ENCODE results near the gene CRELD2. TPM values are rescaled to one million over a fixed set of nuclear protein-coding genes. Genes with fewer than 3 reads are reported as not detected.
"Not testable (repeated sequence)": the region's sequence is repeated elsewhere in the genome, so short reads cannot be mapped to it uniquely, and the experiment has no call there.

CRELD2 gene
- total RNA-seq, 3 donors from 2014 or later, result 27.6 to 57.6 (median 32.2) TPM

GRCh38 chr22:49943771-49944398 is 25.5 kb downstream of the CRELD2 start:
- Histone ChIP-seq H3K36me3 (ENCODE audit: low read depth) (no peaks in the 10 kb centered on the region), H3K4me3 (no peak overlapping the region), H3K4me1 (ENCODE audit: low read depth) (peaks cover 12% of the 10 kb centered on the region), H3K9me3 (no peaks in the 10 kb centered on the region)
- no peak for ATAC-seq
- DNase-seq, result no peak
- TF ChIP-seq, protein P1, sequence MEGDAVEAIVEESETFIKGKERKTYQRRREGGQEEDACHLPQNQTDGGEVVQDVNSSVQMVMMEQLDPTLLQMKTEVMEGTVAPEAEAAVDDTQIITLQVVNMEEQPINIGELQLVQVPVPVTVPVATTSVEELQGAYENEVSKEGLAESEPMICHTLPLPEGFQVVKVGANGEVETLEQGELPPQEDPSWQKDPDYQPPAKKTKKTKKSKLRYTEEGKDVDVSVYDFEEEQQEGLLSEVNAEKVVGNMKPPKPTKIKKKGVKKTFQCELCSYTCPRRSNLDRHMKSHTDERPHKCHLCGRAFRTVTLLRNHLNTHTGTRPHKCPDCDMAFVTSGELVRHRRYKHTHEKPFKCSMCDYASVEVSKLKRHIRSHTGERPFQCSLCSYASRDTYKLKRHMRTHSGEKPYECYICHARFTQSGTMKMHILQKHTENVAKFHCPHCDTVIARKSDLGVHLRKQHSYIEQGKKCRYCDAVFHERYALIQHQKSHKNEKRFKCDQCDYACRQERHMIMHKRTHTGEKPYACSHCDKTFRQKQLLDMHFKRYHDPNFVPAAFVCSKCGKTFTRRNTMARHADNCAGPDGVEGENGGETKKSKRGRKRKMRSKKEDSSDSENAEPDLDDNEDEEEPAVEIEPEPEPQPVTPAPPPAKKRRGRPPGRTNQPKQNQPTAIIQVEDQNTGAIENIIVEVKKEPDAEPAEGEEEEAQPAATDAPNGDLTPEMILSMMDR (IDR thresholded peaks at IDR 0.05), result no peak
- intact Hi-C loops (cut with DNase I, micrococcal nuclease), result no loop called here

DNA sequence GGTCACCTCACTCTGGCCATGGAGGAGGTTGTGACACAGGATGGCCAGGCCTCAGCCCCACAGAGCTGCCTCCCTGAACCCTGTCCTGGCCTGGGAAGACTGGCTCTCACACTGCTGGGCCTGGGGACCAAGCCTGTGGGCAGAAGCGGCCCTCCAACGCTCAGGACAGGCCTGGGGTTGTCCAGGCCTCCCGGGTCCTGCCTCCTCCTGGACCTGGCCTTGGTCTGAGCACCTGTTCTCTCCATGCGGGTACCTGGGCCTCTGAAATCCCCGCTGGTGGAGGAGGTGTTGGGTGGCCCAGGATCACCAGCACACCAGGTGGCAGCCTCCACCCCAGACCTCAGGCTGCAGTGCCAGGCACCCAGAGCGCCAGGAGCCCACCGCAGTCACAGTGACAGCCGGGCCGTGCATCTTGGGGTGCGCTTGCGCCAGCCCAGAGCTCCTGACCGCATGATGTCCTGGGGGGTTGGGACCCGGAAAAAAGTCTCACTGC is 26.0 kb downstream of the CRELD2 start:
- H3K4me1 ChIP-seq (ENCODE audit: low read depth), result peaks cover 12% of the 10 kb centered on the region
- no peaks in the 10 kb centered on the region for H3K36me3 ChIP-seq (ENCODE audit: low read depth)
- no peaks in the 10 kb centered on the region for H3K9me3 ChIP-seq
- ATAC-seq, result no peak
- TF ChIP-seq, protein P1 (IDR thresholded peaks at IDR 0.05), result no peak
- no peak for DNase-seq
- intact Hi-C loops (cut with DNase I, micrococcal nuclease), result no loop called here
- no peak overlapping the region for H3K4me3 ChIP-seq

- ATAC-seq; H3K4me3 ChIP-seq; H3K9me3 ChIP-seq; intact Hi-C loops (cut with DNase I, micrococcal nuclease); H3K36me3 ChIP-seq (ENCODE audit: low read depth): not testable (repeated sequence)
- peaks cover 18% of the 10 kb centered on the region for H3K4me1 ChIP-seq (ENCODE audit: low read depth)
- DNase-seq, result peak in 1 of 3 donors; percentile 59
Observed at GRCh38 chr22:49945042-49945794, 26.8 kb downstream of the CRELD2 start.

DNA sequence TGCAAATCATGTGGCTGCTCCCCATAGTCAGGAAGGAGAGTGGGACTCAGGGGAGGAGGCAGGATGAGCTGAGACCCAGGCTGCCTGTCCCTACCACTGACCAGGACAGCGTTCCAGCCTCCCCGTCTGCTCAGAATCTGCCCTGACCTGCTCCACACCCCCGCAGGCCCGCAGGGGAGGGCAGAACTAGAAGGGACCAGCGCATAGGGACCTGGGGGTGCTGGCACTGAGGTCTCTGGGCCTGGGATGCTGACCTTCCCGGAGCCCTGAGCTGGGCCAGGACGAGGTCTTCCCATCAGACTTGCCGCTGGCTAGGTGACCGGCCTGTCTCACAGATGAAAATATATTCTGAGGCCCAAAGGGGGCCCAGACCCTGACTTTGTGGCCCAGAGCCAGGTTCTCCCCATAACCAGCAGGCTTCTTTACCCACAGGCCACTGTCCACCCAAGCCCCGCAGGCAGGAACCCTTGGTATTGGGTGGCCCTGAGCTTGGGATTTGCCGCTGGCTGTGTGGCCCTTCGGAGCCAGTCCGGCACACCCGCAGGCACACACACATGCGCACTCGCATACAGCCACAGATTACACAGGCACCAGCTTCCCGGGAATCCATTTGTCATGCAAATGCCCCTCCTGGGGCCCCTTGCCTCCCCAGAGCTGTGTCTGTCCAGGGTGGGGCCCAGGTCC is 28.3 kb downstream of the CRELD2 start:
- DNase-seq, result peak in 2 of 3 donors; percentile 74 to 78
- intact Hi-C loops (cut with DNase I, micrococcal nuclease), result no loop called here
- TF ChIP-seq, protein P1 (IDR thresholded peaks at IDR 0.05), result no peak

DNA sequence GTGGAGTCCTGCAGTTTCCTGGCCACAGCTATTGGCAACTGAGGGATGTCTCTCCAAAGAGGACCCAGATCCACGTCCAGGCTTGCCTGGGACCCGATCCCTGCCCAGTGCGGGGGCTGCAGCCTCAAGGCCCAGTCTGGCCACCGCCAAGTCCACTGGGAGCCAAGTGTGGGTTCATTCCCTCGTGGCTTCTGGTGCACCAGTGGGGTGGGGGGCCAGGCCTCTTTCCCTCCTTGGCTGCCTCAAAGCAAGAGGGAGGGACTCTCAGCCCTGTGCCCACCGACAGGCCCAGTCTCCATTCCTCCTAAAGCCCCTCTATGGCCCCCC is 28.8 kb downstream of the CRELD2 start:
- intact Hi-C loops (cut with DNase I, micrococcal nuclease), result no loop called here

More for the DNA sequence above, 28.3 kb downstream of the CRELD2 start:
- Histone ChIP-seq H3K4me3 (no peak overlapping the region), H3K36me3 (ENCODE audit: low read depth) (no peaks in the 10 kb centered on the region), H3K4me1 (ENCODE audit: low read depth) (peaks cover 27% of the 10 kb centered on the region), H3K9me3 (no peaks in the 10 kb centered on the region)
- peak; percentile 19 for ATAC-seq

More for the DNA sequence above, 28.8 kb downstream of the CRELD2 start:
- TF ChIP-seq, protein P1 (IDR thresholded peaks at IDR 0.05), result no peak
- no peak for ATAC-seq
- Histone ChIP-seq H3K4me1 (ENCODE audit: low read depth) (peaks cover 32% of the 10 kb centered on the region), H3K36me3 (ENCODE audit: low read depth) (no peaks in the 10 kb centered on the region), H3K9me3 (no peaks in the 10 kb centered on the region), H3K4me3 (no peak overlapping the region)
- DNase-seq, result no peak

All from mucosa of descending colon (tissue), 3 donors.